Muscle of leg (tissue), 11 donors: ENCODE data around the gene PRAMEF12. TPM values are rescaled to one million over a fixed set of nuclear protein-coding genes. Genes with fewer than 3 reads are reported as not detected.

Experiments
- DNase-seq: peaks from one replicate; pipeline ENCODE4 v3.0.0; 2013
- H3K27ac ChIP-seq: one replicate; pipeline ENCODE4 v1.5.1; 2013; ENCODE audit warnings: mild to moderate bottlenecking, low read length, control low read depth
- H3K27me3 ChIP-seq: one replicate; pipeline ENCODE4 v1.6.1; 2013; ENCODE audit warnings: low read length; ENCODE audit not compliant: control insufficient read depth, insufficient read depth
- H3K36me3 ChIP-seq: one replicate; pipeline ENCODE4 v1.6.1; 2013; ENCODE audit warnings: low read length; ENCODE audit not compliant: control insufficient read depth, insufficient read depth
- H3K4me1 ChIP-seq: one replicate; pipeline ENCODE4 v1.6.1; 2013; ENCODE audit warnings: low read length; ENCODE audit not compliant: control insufficient read depth, insufficient read depth
- H3K4me3 ChIP-seq: one replicate; pipeline ENCODE4 v1.5.1; 2013; ENCODE audit warnings: low read length, control low read depth
- H3K9me3 ChIP-seq: replicated peaks from 2 replicates; pipeline ENCODE4 v1.6.1; 2013; ENCODE audit warnings: low read depth, low read length; ENCODE audit not compliant: control insufficient read depth
- WGBS: methylation state at CpG from one replicate; pipeline ENCODE4 v1.1.5; 2013; ENCODE audit warnings: missing lambda C conversion rate; ENCODE audit not compliant: insufficient coverage; 5-methylcytosine and 5-hydroxymethylcytosine counted together
- polyA plus RNA-seq, 8 donors: library from polyadenylated mRNA; unstranded; fragments of 120-200 nt; gene quantifications; one replicate each; pipeline versions ENCODE4 v1.2.1 to v1.2.3, GENCODE V29; 2013; ENCODE audit warnings: inconsistent platforms in 1 of 8, low replicate concordance in 1 of 8; ENCODE audit not compliant: insufficient read length in 8 of 8, insufficient read depth in 1 of 8
- total RNA-seq: library from RNA; stranded (reverse); fragments of 120-200 nt; gene quantifications from one replicate; pipeline ENCODE4 v1.2.4, GENCODE V29; 2013

The PRAMEF12 gene
- total and polyA plus RNA-seq, 9 donors = not detected

DNA sequence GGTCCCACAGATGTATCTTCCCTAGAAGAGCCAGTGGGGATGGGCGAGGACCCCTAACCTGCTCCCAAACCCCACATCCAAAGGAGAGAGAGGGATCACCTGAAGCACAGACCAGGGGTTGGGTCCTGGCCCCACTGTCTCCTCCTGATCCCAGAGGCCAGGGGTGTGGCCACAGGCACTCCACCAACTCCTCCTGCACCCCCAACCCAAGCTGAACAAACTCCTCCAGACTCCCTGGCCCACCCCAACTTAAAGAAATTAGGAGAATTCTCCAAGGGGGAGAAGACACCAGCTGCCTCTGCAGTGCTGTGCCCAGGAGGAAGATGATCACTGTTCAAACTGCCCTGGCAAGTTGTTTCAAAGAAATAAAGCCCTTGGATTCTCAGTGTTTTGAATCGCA lies 4.5 kb upstream of the PRAMEF12 start:
- Histone ChIP-seq H3K9me3 (no peaks in the 10 kb centered on the region), H3K27ac (no peak overlapping the region), H3K27me3 (peaks cover 3% of the 10 kb centered on the region), H3K4me1 (no peaks in the 10 kb centered on the region), H3K36me3 (no peaks in the 10 kb centered on the region), H3K4me3 (no peak overlapping the region)
- DNase-seq = no peak
- WGBS = no CpG with 5 or more reads among the region's 2 CpGs

DNA sequence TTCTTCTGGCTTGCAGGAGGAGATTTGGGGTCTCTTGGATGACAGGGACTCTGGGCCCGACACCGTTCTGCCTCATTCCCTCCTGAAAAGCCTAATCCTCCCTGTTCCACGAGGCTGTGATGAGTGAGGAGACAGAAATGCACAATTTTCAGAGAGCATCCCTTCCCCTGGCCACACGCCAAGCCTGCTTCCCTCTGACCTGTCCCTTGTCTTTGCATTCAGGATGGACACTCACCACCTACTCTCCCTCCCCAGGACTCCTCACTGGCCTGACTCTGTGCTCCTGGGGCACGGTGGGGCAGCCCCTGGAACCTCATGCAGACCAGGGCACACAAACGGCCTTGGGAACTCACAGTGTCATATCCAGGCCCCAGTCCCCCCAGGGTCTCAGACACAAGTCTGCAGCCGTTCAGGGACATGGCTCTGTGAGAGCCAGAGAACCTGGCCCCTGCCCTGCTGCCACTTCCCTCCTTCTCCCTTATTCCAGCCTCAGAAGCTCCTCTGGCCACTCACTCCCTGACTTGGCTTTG lies 3.5 kb upstream of the PRAMEF12 start:
- Histone ChIP-seq H3K27me3 (peaks cover 3% of the 10 kb centered on the region), H3K36me3 (no peaks in the 10 kb centered on the region), H3K4me1 (no peaks in the 10 kb centered on the region), H3K9me3 (no peaks in the 10 kb centered on the region), H3K27ac (no peak overlapping the region), H3K4me3 (no peak overlapping the region)
- WGBS = 30% methylated on average over 4 of the region's 7 CpGs
- DNase-seq = no peak

DNA sequence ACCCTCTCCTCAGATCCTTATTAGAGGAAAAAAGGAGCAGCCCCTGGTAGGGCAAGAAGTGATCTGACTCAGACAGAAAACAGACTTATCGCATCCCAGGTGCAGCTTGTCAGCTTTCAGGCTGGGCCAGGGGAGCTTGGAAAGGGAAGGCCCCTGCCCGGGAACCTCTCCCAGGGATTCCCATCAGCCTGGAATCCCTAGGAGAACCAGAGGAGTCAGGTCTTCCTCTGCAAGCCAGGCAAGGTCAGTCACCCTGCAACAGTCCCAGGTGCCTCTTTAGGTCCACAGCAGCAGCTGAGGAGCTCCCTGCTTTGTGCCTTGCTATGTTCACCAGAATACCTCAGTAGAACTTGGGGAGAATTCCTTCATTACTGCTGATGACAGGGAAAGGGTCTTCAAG lies 2.9 kb upstream of the PRAMEF12 start:
- H3K36me3 ChIP-seq = no peaks in the 10 kb centered on the region
- no peak overlapping the region for H3K4me3 ChIP-seq
- H3K9me3 ChIP-seq = no peaks in the 10 kb centered on the region
- no peak overlapping the region for H3K27ac ChIP-seq
- WGBS = 100% methylated on average over 1 of the region's 2 CpGs
- no peaks in the 10 kb centered on the region for H3K4me1 ChIP-seq
- peaks cover 3% of the 10 kb centered on the region for H3K27me3 ChIP-seq
- DNase-seq = no peak

- H3K27ac ChIP-seq = no peak overlapping the region
- 78% methylated on average over 5 of the region's 5 CpGs for WGBS
- H3K4me3 ChIP-seq = no peak overlapping the region
- H3K9me3 ChIP-seq = no peaks in the 10 kb centered on the region
- no peaks in the 10 kb centered on the region for H3K4me1 ChIP-seq
- no peaks in the 10 kb centered on the region for H3K36me3 ChIP-seq
- DNase-seq = no peak
- H3K27me3 ChIP-seq = peaks cover 3% of the 10 kb centered on the region
These were observed 2.4 kb upstream of the PRAMEF12 start for GRCh38 chr1:12771186-12771585.

GRCh38 chr1:12772520-12772919 lies 1.0 kb upstream of the PRAMEF12 start:
- no peaks in the 10 kb centered on the region for H3K4me1 ChIP-seq
- WGBS = 88% methylated on average over 4 of the region's 5 CpGs

GRCh38 chr1:12774801-12775345 lies 1.3 kb downstream of the PRAMEF12 start:
- Histone ChIP-seq H3K36me3 (no peaks in the 10 kb centered on the region), H3K4me1 (no peaks in the 10 kb centered on the region), H3K27ac (no peak overlapping the region), H3K4me3 (no peak overlapping the region), H3K9me3 (no peaks in the 10 kb centered on the region), H3K27me3 (no peaks in the 10 kb centered on the region)
- WGBS = 88% methylated on average over 4 of the region's 5 CpGs
- DNase-seq = no peak

More at GRCh38 chr1:12772520-12772919, 1.0 kb upstream of the PRAMEF12 start:
- H3K9me3 ChIP-seq = no peaks in the 10 kb centered on the region
- no peak for DNase-seq
- H3K27ac ChIP-seq = no peak overlapping the region
- no peak overlapping the region for H3K4me3 ChIP-seq
- no peaks in the 10 kb centered on the region for H3K36me3 ChIP-seq
- H3K27me3 ChIP-seq = peaks cover 3% of the 10 kb centered on the region

GRCh38 chr1:12775443-12775842 lies 1.9 kb downstream of the PRAMEF12 start:
- 69% methylated on average over 3 of the region's 8 CpGs for WGBS
- no peaks in the 10 kb centered on the region for H3K4me1 ChIP-seq
- no peaks in the 10 kb centered on the region for H3K36me3 ChIP-seq
- no peaks in the 10 kb centered on the region for H3K27me3 ChIP-seq
- no peak overlapping the region for H3K27ac ChIP-seq
- H3K4me3 ChIP-seq = no peak overlapping the region
- DNase-seq = no peak
- H3K9me3 ChIP-seq = no peaks in the 10 kb centered on the region

GRCh38 chr1:12776801-12777557 lies 3.4 kb downstream of the PRAMEF12 start:
- Histone ChIP-seq H3K4me1 (no peaks in the 10 kb centered on the region), H3K4me3 (no peak overlapping the region), H3K27ac (no peak overlapping the region), H3K36me3 (no peaks in the 10 kb centered on the region), H3K9me3 (no peaks in the 10 kb centered on the region), H3K27me3 (no peaks in the 10 kb centered on the region)
- WGBS = 84% methylated on average over 14 of the region's 15 CpGs
- no peak for DNase-seq

DNA sequence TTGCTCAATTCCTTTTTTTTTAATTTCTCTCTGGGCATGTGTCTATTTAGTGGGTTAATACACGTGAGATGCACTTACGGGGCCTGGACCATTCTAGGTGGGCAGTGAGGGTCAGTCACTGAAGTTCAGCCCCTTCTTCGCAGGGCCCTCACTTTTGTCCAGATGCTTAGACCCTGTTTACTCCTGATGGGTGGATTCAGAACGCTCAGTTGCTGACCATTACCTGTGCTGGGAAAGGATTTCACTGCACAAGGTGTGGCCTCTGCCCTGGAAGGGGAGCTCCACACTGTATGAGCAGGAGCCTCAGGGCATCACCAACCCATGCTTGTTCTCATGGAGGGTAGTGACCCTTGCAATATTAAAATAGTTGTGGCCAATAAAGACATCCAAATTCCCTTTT lies 4.5 kb downstream of the PRAMEF12 start:
- DNase-seq = no peak
- no peaks in the 10 kb centered on the region for H3K9me3 ChIP-seq
- 76% methylated on average over 3 of the region's 4 CpGs for WGBS
- no peak overlapping the region for H3K27ac ChIP-seq
- H3K4me1 ChIP-seq = no peaks in the 10 kb centered on the region
- H3K4me3 ChIP-seq = no peak overlapping the region
- H3K36me3 ChIP-seq = no peaks in the 10 kb centered on the region
- no peaks in the 10 kb centered on the region for H3K27me3 ChIP-seq

- H3K4me3 ChIP-seq = no peak overlapping the region
- H3K27ac ChIP-seq = no peak overlapping the region
- H3K4me1 ChIP-seq = no peaks in the 10 kb centered on the region
- H3K36me3 ChIP-seq = no peaks in the 10 kb centered on the region
- H3K27me3 ChIP-seq = no peaks in the 10 kb centered on the region
- no peaks in the 10 kb centered on the region for H3K9me3 ChIP-seq
- DNase-seq = no peak
- 78% methylated on average over 4 of the region's 6 CpGs for WGBS
These were observed 5.4 kb downstream of the PRAMEF12 start for GRCh38 chr1:12778907-12779306.
